Prostate gland (tissue), 2 donors: ENCODE measurements around the gene SMURF2. TPM values are rescaled to one million over a fixed set of nuclear protein-coding genes. Genes with fewer than 3 reads are reported as not detected.

Experiments
- DNase-seq: peaks from one replicate; pipeline ENCODE4 v3.0.0-alpha.2; 2019; ENCODE audit warnings: low spot score
- H3K27ac ChIP-seq, 2 donors: fragments of 200-600 bp; sonication (generic); 2 replicates each; pipeline ENCODE4 v1.5.1; 2017 to 2019
- H3K27me3 ChIP-seq: fragments of 200-600 bp; sonication (generic); replicated peaks from 2 replicates; pipeline ENCODE4 v1.5.1; 2019; ENCODE audit not compliant: insufficient read depth
- H3K36me3 ChIP-seq, 2 donors: fragments of 200-600 bp; sonication (generic); 1 replicate in 1 of 2; 2 replicates in 1 of 2; pipeline versions ENCODE4 v1.5.1 to v1.8.1; 2017 to 2019
- H3K4me1 ChIP-seq: fragments of 200-600 bp; sonication (generic); replicated peaks from 2 replicates; pipeline ENCODE4 v1.5.1; 2019
- H3K4me3 ChIP-seq, 2 donors: fragments of 200-600 bp; sonication (generic); 2 replicates each; pipeline ENCODE4 v1.5.1; 2017 to 2019
- H3K9me3 ChIP-seq: fragments of 200-600 bp; sonication (generic); 2 replicates; pipeline ENCODE4 v1.5.1; 2017
- POLR2A ChIP-seq: fragments of 450-650 bp; IDR thresholded peaks from one replicate; pipeline ENCODE4 v1.6.1; 2016; ENCODE audit warnings: antibody characterized with exemption, mild to moderate bottlenecking
- POLR2AphosphoS5 ChIP-seq: sonication (generic); formaldehyde crosslinking; IDR thresholded peaks from one replicate; pipeline ENCODE4 v1.6.1; 2017; ENCODE audit warnings: antibody characterized with exemption
- WGBS: methylation state at CpG from one replicate; pipeline ENCODE4 v1.1.5; 2018; 5-methylcytosine and 5-hydroxymethylcytosine counted together
- intact Hi-C: fragments of 100-400 bp; cut with DNase I; formaldehyde crosslinking; loops from one replicate; pipeline ENCODE4 v1.14.2; 2022
- total RNA-seq, 2 donors: library from RNA; depleted of rRNA; stranded (reverse); fragments of >200 nt; gene quantifications; one replicate each; pipeline ENCODE4 v1.1.0, GENCODE V29; 2016
- TF ChIP-seq, protein P1 (sequence below), 4 experiments: fragments of 200-600 bp in 2 of 4; fragments of 450-650 bp in 2 of 4; sonication (generic) in 2 of 4; IDR thresholded peaks; 1 replicate in 3 of 4; 2 replicates in 1 of 4; pipeline ENCODE4 v1.5.1; 2016 to 2019; ENCODE audit warnings: antibody characterized with exemption in 4 of 4, mild to moderate bottlenecking in 2 of 4, moderate library complexity in 2 of 4

Gene SMURF2
- total RNA-seq, 2 donors from 2014 or later: 21.5 to 29.1 TPM

GRCh38 chr17:64626827-64627226 is 35.3 kb downstream of the SMURF2 start:
- WGBS: 19% methylated on average over 3 of the region's 3 CpGs

DNA sequence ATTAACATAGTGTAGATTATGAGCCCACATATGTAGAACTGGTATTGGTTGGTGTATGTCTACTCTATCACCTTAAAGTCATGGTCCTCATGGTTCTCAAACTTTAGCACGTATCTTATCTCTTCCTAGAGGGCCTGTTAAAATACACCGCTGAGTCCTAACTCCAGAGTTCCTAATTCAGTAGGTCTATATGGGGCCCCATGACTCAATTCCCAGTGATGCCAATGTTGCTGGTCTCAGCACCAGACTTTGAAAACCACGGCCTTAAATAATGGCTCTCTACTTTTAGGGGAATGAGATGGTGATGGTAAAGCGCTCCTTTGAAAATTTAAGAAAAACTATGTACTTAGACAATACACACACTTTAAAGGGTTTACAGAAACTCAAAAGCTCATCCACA is 36.6 kb downstream of the SMURF2 start:
- Histone ChIP-seq H3K27ac (no peak overlapping the region), H3K4me3 (no peak overlapping the region), H3K27me3 (no peaks in the 10 kb centered on the region), H3K36me3 (no peaks in the 10 kb centered on the region), H3K9me3 (no peaks in the 10 kb centered on the region), H3K4me1 (peaks cover 5% of the 10 kb centered on the region)
- TF ChIP-seq, protein P1, sequence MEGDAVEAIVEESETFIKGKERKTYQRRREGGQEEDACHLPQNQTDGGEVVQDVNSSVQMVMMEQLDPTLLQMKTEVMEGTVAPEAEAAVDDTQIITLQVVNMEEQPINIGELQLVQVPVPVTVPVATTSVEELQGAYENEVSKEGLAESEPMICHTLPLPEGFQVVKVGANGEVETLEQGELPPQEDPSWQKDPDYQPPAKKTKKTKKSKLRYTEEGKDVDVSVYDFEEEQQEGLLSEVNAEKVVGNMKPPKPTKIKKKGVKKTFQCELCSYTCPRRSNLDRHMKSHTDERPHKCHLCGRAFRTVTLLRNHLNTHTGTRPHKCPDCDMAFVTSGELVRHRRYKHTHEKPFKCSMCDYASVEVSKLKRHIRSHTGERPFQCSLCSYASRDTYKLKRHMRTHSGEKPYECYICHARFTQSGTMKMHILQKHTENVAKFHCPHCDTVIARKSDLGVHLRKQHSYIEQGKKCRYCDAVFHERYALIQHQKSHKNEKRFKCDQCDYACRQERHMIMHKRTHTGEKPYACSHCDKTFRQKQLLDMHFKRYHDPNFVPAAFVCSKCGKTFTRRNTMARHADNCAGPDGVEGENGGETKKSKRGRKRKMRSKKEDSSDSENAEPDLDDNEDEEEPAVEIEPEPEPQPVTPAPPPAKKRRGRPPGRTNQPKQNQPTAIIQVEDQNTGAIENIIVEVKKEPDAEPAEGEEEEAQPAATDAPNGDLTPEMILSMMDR (IDR thresholded peaks at IDR 0.05): no peak
- intact Hi-C loops: no loop called here
- whole genome bisulfite sequencing: 94% methylated on average over 4 of the region's 4 CpGs
- DNase-seq: no peak

More at GRCh38 chr17:64626827-64627226, 35.3 kb downstream of the SMURF2 start:
- Histone ChIP-seq H3K4me1 (peaks cover 5% of the 10 kb centered on the region), H3K27me3 (no peaks in the 10 kb centered on the region), H3K27ac (no peak overlapping the region), H3K9me3 (no peaks in the 10 kb centered on the region), H3K4me3 (no peak overlapping the region), H3K36me3 (no peaks in the 10 kb centered on the region)
- DNase-seq: peak; percentile 9
- TF ChIP-seq POLR2A (no peak), POLR2AphosphoS5 (no peak)
- TF ChIP-seq, protein P1 (IDR thresholded peaks at IDR 0.05): no peak
- intact Hi-C loops: no loop called here

GRCh38 chr17:64622931-64623654 is 39.0 kb downstream of the SMURF2 start:
- intact Hi-C loops: no loop called here
- no peaks in the 10 kb centered on the region for H3K36me3 ChIP-seq
- no peak overlapping the region for H3K4me3 ChIP-seq
- no peaks in the 10 kb centered on the region for H3K9me3 ChIP-seq
- no peaks in the 10 kb centered on the region for H3K27me3 ChIP-seq
- no peak for DNase-seq
- peaks cover 5% of the 10 kb centered on the region for H3K4me1 ChIP-seq
- no peak for TF ChIP-seq POLR2AphosphoS5
- no peak for TF ChIP-seq POLR2A
- TF ChIP-seq, protein P1 (IDR thresholded peaks at IDR 0.05): no peak
- no peak overlapping the region for H3K27ac ChIP-seq
- WGBS: 80% methylated on average over 4 of the region's 4 CpGs

- Histone ChIP-seq H3K4me1 (peaks cover 5% of the 10 kb centered on the region), H3K27me3 (no peaks in the 10 kb centered on the region), H3K9me3 (no peaks in the 10 kb centered on the region), H3K27ac (no peak overlapping the region), H3K36me3 (no peaks in the 10 kb centered on the region), H3K4me3 (no peak overlapping the region)
- intact Hi-C loops: no loop called here
- no peak for DNase-seq
- TF ChIP-seq POLR2A: no peak
- no peak for TF ChIP-seq POLR2AphosphoS5
- TF ChIP-seq, protein P1 (IDR thresholded peaks at IDR 0.05): no peak
- 87% methylated on average over 6 of the region's 6 CpGs for WGBS
These were observed 40.3 kb downstream of the SMURF2 start for GRCh38 chr17:64621772-64622171.

DNA sequence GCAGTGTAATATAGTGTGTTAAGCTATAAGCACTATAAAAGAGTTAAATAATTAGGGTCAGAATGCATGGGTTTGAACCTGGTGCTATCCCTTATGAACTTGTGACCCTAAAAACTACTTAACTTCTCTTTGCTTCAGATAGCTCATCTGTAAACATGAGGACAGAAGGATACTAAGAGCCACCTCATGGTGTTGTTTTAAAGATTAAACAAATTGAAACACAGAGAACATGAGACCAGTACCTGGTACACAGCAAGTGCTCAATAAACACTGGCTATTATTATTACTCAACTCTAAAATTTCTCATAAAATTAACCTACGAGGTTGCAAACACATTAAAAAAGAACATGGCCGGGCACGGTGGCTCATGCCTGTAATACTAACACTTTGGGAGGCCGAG is 43.3 kb downstream of the SMURF2 start:
- Histone ChIP-seq H3K9me3 (no peaks in the 10 kb centered on the region), H3K4me1 (no peaks in the 10 kb centered on the region), H3K36me3 (no peaks in the 10 kb centered on the region), H3K4me3 (no peak overlapping the region), H3K27me3 (no peaks in the 10 kb centered on the region), H3K27ac (no peak overlapping the region)
- TF ChIP-seq POLR2A: no peak
- no peak for TF ChIP-seq POLR2AphosphoS5
- TF ChIP-seq, protein P1 (IDR thresholded peaks at IDR 0.05): no peak
- no peak for DNase-seq
- 68% methylated on average over 4 of the region's 4 CpGs for WGBS
- intact Hi-C loops: no loop called here
